Osteocyte (in vitro differentiated cells): ENCODE measurements around the gene VWA3B. TPM values are rescaled to one million over a fixed set of nuclear protein-coding genes. Genes with fewer than 3 reads are reported as not detected.

Experiments
- DNase-seq: peaks from one replicate; pipeline ENCODE4 v3.0.0; 2021; ENCODE audit warnings: mixed read lengths; ENCODE audit not compliant: unreplicated experiment; ENCODE audit errors: extremely low spot score
- H3K27ac Mint-ChIP-seq: one replicate; pipeline ENCODE4 v1.8.0; 2021; ENCODE audit warnings: mild to moderate bottlenecking, mixed read lengths; ENCODE audit not compliant: unreplicated experiment
- H3K27me3 Mint-ChIP-seq: one replicate; pipeline ENCODE4 v1.8.0; 2021; ENCODE audit warnings: mixed read lengths; ENCODE audit not compliant: unreplicated experiment
- H3K36me3 Mint-ChIP-seq: one replicate; pipeline ENCODE4 v1.8.0; 2021; ENCODE audit warnings: mixed read lengths; ENCODE audit not compliant: unreplicated experiment
- H3K4me1 Mint-ChIP-seq: one replicate; pipeline ENCODE4 v1.8.0; 2021; ENCODE audit warnings: mixed read lengths; ENCODE audit not compliant: unreplicated experiment
- H3K4me3 Mint-ChIP-seq: one replicate; pipeline ENCODE4 v1.8.0; 2021; ENCODE audit warnings: mild to moderate bottlenecking, moderate library complexity, mixed read lengths; ENCODE audit not compliant: unreplicated experiment
- H3K9me3 Mint-ChIP-seq: one replicate; pipeline ENCODE4 v1.8.0; 2021; ENCODE audit warnings: mixed read lengths; ENCODE audit not compliant: unreplicated experiment
- CTCF ChIP-seq: fragments of 200-600 bp; sonication (generic); IDR thresholded peaks from 2 replicates; pipeline ENCODE4 v1.5.0; 2021; ENCODE audit warnings: antibody characterized with exemption, mild to moderate bottlenecking, moderate library complexity
- total RNA-seq: library from RNA; stranded (reverse); gene quantifications from 2 replicates; pipeline ENCODE4 v1.2.1, GENCODE V29; 2021

VWA3B gene
- total RNA-seq, 1 donor from 2014 or later, result not detected

GRCh38 chr2:98297817-98298682, 211.1 kb downstream of the VWA3B start:
- Mint-ChIP-seq H3K27me3 (peaks cover 20% of the 10 kb centered on the region), H3K9me3 (no peaks in the 10 kb centered on the region), H3K4me1 (no peaks in the 10 kb centered on the region), H3K27ac (no peak overlapping the region), H3K36me3 (no peaks in the 10 kb centered on the region), H3K4me3 (no peak overlapping the region)
- peak; percentile 56 for DNase-seq
- no peak for TF ChIP-seq CTCF

- H3K9me3 Mint-ChIP-seq, result no peaks in the 10 kb centered on the region
- no peaks in the 10 kb centered on the region for H3K4me1 Mint-ChIP-seq
- H3K36me3 Mint-ChIP-seq, result no peaks in the 10 kb centered on the region
- TF ChIP-seq CTCF, result no peak
- no peak overlapping the region for H3K4me3 Mint-ChIP-seq
- peaks cover 20% of the 10 kb centered on the region for H3K27me3 Mint-ChIP-seq
- no peak for DNase-seq
- no peak overlapping the region for H3K27ac Mint-ChIP-seq
These were observed 211.8 kb downstream of the VWA3B start for GRCh38 chr2:98298683-98299164.

GRCh38 chr2:98299211-98299905, 212.4 kb downstream of the VWA3B start:
- TF ChIP-seq CTCF, result no peak
- Mint-ChIP-seq H3K4me1 (no peaks in the 10 kb centered on the region), H3K27me3 (peaks cover 20% of the 10 kb centered on the region), H3K36me3 (no peaks in the 10 kb centered on the region), H3K27ac (no peak overlapping the region), H3K9me3 (no peaks in the 10 kb centered on the region), H3K4me3 (no peak overlapping the region)
- DNase-seq, result no peak

GRCh38 chr2:98300141-98300874, 213.3 kb downstream of the VWA3B start:
- no peaks in the 10 kb centered on the region for H3K9me3 Mint-ChIP-seq
- H3K4me1 Mint-ChIP-seq, result no peaks in the 10 kb centered on the region
- no peak overlapping the region for H3K4me3 Mint-ChIP-seq
- peaks cover 15% of the 10 kb centered on the region for H3K27me3 Mint-ChIP-seq
- no peaks in the 10 kb centered on the region for H3K36me3 Mint-ChIP-seq
- no peak for DNase-seq
- no peak overlapping the region for H3K27ac Mint-ChIP-seq
- no peak for TF ChIP-seq CTCF
